ENCODE measurements around the gene SELENOV. TPM values are rescaled to one million over a fixed set of nuclear protein-coding genes. Genes with fewer than 3 reads are reported as not detected.

The SELENOV gene
- total RNA-seq, 1 experiment from 2014 or later, result 0.80 TPM

GRCh38 chr19:39506944-39507714 lies 7.8 kb upstream of the SELENOV start:
- intact Hi-C loops (cut with micrococcal nuclease; ENCODE audit: unreplicated experiment), result loop anchor here (2.0 kb wide), 1 partner anchor 26 kb away; the partner anchor contains the start of gene TIMM50
- CTCF ChIA-PET, result interaction anchor here (0.5 to 4.5 kb wide), 16 partner anchors 8 to 166 kb away, joined by 3 to 34 read pairs (median 5); partner anchors contain the start of genes DLL3, EID2B, RPS16 and TIMM50

More at GRCh38 chr19:39506944-39507714, 7.8 kb upstream of the SELENOV start:
- DNase-seq (ENCODE audit: low read depth, low spot score) (peak; percentile 100), ATAC-seq (peak; percentile 90)
- Histone ChIP-seq H3K4me1 (ENCODE audit: control insufficient read depth, insufficient read depth, low read length) (peaks cover 21% of the 10 kb centered on the region), H3K27me3 (ENCODE audit: control insufficient read depth, insufficient read depth, low read length) (no peaks in the 10 kb centered on the region), H3K4me3 (ENCODE audit: low read depth in 2 of 2, low read length in 2 of 2) (peak overlapping the region; percentile 39 to 58), H3K9me3 (ENCODE audit: control insufficient read depth, insufficient read depth, low read depth, low read length) (no peaks in the 10 kb centered on the region), H3K36me3 (ENCODE audit: control insufficient read depth, insufficient read depth, low read length) (no peaks in the 10 kb centered on the region), H3K27ac (ENCODE audit: low read length) (peak overlapping the region; percentile 81)
- BruUV-seq (replicated peaks), result no TSS peak
- POLR2A ChIA-PET, result interaction anchor here (0.5 to 4.1 kb wide), 14 partner anchors 8 to 700 kb away, joined by 3 to 38 read pairs (median 5); partner anchors contain the start of genes DLL3, DYRK1B, EID2B and RPS16
- TF ChIP-seq POLR2AphosphoS5 (IDR thresholded peaks at IDR 0.05; ENCODE audit: low read depth, low read length) (no peak), REST (IDR thresholded peaks at IDR 0.05; ENCODE audit: insufficient read depth in 1 of 2, low read depth in 2 of 2, low read length in 1 of 2) (no peak), CTCF (IDR thresholded peaks at IDR 0.05) (no peak)
- in situ Hi-C loops (cut with HindIII; ENCODE audit: low pct_unique_long_range_greater_than_20kb, low sequenced_read_pairs), result no loop called here
